ENCODE results near the gene IFT80. TPM values are rescaled to one million over a fixed set of nuclear protein-coding genes. Genes with fewer than 3 reads are reported as not detected.

The IFT80 gene
- total and polyA plus RNA-seq, 10 of the 15 experiments (the other 5 are each of a cell fraction or from before 2014, with no cell fraction given), result 6.5 to 21.5 (median 14.1) TPM

- TF ChIP-seq ATF3 (IDR thresholded peaks at IDR 0.05; ENCODE audit: borderline replicate concordance, extremely low read depth, low read depth, low read length) (no peak), TCF12 (IDR thresholded peaks at IDR 0.05; ENCODE audit: low read depth, low read length) (no peak), NFYB (IDR thresholded peaks at IDR 0.05; ENCODE audit: insufficient read depth, low read depth, low read length) (no peak)
Measured at GRCh38 chr3:160218136-160218535, 180.9 kb downstream of the IFT80 start (continued).

GRCh38 chr3:160217675-160218074, 181.3 kb downstream of the IFT80 start:
- Histone ChIP-seq H3K27me3 (replicated peaks in 1 of 2; ENCODE audit: control insufficient read depth in 2 of 2, insufficient read depth in 2 of 2, low read length in 1 of 2) (peaks cover 3 to 14% of the 10 kb centered on the region in 2 experiments; a peak in 3 of 4 replicates), H3K36me3 (ENCODE audit: control insufficient read depth in 2 of 2, insufficient read depth in 2 of 2, low read length in 1 of 2) (no peaks in the 10 kb centered on the region), H3K9ac (ENCODE audit: control insufficient read depth, insufficient read depth, low read length) (no peak overlapping the region), H2AFZ (ENCODE audit: control insufficient read depth, low read depth, low read length) (no peak overlapping the region), H3K9me3 (replicated peaks; ENCODE audit: control insufficient read depth, insufficient read depth, low read length) (no peaks in the 10 kb centered on the region), H3K4me2 (ENCODE audit: control insufficient read depth, insufficient read depth) (no peak overlapping the region), H3K4me3 (no peak overlapping the region), H3K4me1 (ENCODE audit: control insufficient read depth, insufficient read depth, low read length) (no peaks in the 10 kb centered on the region), H3K27ac (ENCODE audit: control insufficient read depth, insufficient read depth) (no peak overlapping the region), H3K79me2 (ENCODE audit: control insufficient read depth, insufficient read depth, low read length) (no peaks in the 10 kb centered on the region), H4K20me1 (ENCODE audit: control insufficient read depth, insufficient read depth) (no peaks in the 10 kb centered on the region)
- FAIRE-seq (no peak), ATAC-seq (no peak), DNase-seq (ENCODE audit: low read depth, low spot score) (no peak)
- in situ Hi-C loops (cut with MboI), result no loop called here
- CTCF ChIA-PET, result interaction anchor here (0.7 kb wide), 1 partner anchor 122 kb away, joined by 3 read pairs; no protein-coding TSS in a partner anchor
- TF ChIP-seq HDAC6 (IDR thresholded peaks at IDR 0.05; ENCODE audit: unreplicated experiment) (no peak), PAX5 (IDR thresholded peaks at IDR 0.05; ENCODE audit: borderline replicate concordance, low read depth, low read length) (no peak), ZNF384 (IDR thresholded peaks at IDR 0.05; ENCODE audit: borderline replicate concordance, low read depth, low read length) (no peak), FOS (IDR thresholded peaks at IDR 0.05; ENCODE audit: borderline replicate concordance, extremely low read depth, insufficient read length) (no peak), MXI1 (IDR thresholded peaks at IDR 0.05; ENCODE audit: low read depth, low read length) (no peak), NFYB (IDR thresholded peaks at IDR 0.05; ENCODE audit: insufficient read depth, low read depth, low read length) (no peak), RELA (IDR thresholded peaks at IDR 0.05; ENCODE audit: borderline replicate concordance, partially characterized antibody) (no peak), ZZZ3 (IDR thresholded peaks at IDR 0.05; ENCODE audit: control insufficient read depth, insufficient read length, low read depth) (no peak)
- no TSS peak for BruUV-seq (replicated peaks)
- 47% methylated on average over 4 of the region's 4 CpGs for WGBS (ENCODE audit: insufficient coverage, insufficient replicate concordance, low lambda C conversion rate, missing lambda C conversion rate)
- RAD21 ChIA-PET (ENCODE audit: unreplicated experiment), result no interaction called here
- POLR2A ChIA-PET, result no interaction called here
- SMC1A ChIA-PET (ENCODE audit: uncharacterized antibody, unreplicated experiment), result interaction anchor here (1.3 to 1.4 kb wide), 2 partner anchors 11 to 36 kb away, joined by 3 to 4 read pairs; no protein-coding TSS in a partner anchor
- intact Hi-C loops (cut with micrococcal nuclease; ENCODE audit: unreplicated experiment), result no loop called here

Data from GM12878 (cell line).